Mesenchymal stem cell (in vitro differentiated cells and primary cell): Measurements from ENCODE around the gene NAPA.

Source experiments
- DNase-seq: peaks from one replicate; pipeline ENCODE4 v3.0.0-alpha.2; 2013
- H2AFZ ChIP-seq: one replicate; pipeline ENCODE4 v1.6.1; 2013; ENCODE audit warnings: low read depth, mild to moderate bottlenecking, control low read depth, inconsistent platforms, low read length, moderate library complexity
- H2AK5ac ChIP-seq: 2 replicates; pipeline ENCODE4 v1.6.1; 2013; ENCODE audit warnings: low read length, moderate library complexity, mild to moderate bottlenecking, inconsistent platforms; ENCODE audit not compliant: severe bottlenecking
- H2BK120ac ChIP-seq: one replicate; pipeline ENCODE4 v1.6.1; 2013; ENCODE audit warnings: low read depth, mild to moderate bottlenecking, inconsistent platforms, low read length, moderate library complexity
- H2BK12ac ChIP-seq, 2 experiments: one replicate each; pipeline ENCODE4 v1.6.1; 2013; ENCODE audit warnings: inconsistent platforms in 2 of 2, low read length in 2 of 2, mild to moderate bottlenecking in 2 of 2, moderate library complexity in 2 of 2, control low read depth in 1 of 2
- H2BK15ac ChIP-seq: one replicate; pipeline ENCODE4 v1.6.1; 2013; ENCODE audit warnings: mild to moderate bottlenecking, low read depth, inconsistent platforms; ENCODE audit not compliant: poor library complexity, severe bottlenecking
- H2BK5ac ChIP-seq: 2 replicates; pipeline ENCODE4 v1.6.1; 2013; ENCODE audit warnings: low read depth, mild to moderate bottlenecking, low read length, control low read depth, inconsistent platforms; ENCODE audit not compliant: poor library complexity, severe bottlenecking
- H3K14ac ChIP-seq, 2 experiments: one replicate each; pipeline ENCODE4 v1.6.1; 2013; ENCODE audit warnings: inconsistent platforms in 2 of 2, low read length in 2 of 2, control low read depth in 1 of 2, mild to moderate bottlenecking in 1 of 2, moderate library complexity in 1 of 2
- H3K18ac ChIP-seq, 2 experiments: one replicate each; pipeline ENCODE4 v1.6.1; 2013; ENCODE audit warnings: inconsistent platforms in 2 of 2, low read length in 2 of 2, control low read depth in 1 of 2, low read depth in 1 of 2, mild to moderate bottlenecking in 1 of 2
- H3K23ac ChIP-seq, 2 experiments: one replicate each; pipeline ENCODE4 v1.6.1; 2013; ENCODE audit warnings: inconsistent platforms in 2 of 2, low read length in 2 of 2, mild to moderate bottlenecking in 2 of 2, moderate library complexity in 2 of 2, control low read depth in 1 of 2
- H3K27ac ChIP-seq: 2 replicates; pipeline ENCODE4 v1.5.1; 2013; ENCODE audit warnings: mild to moderate bottlenecking, moderate library complexity, low read length, control low read depth, inconsistent platforms; ENCODE audit not compliant: poor library complexity, severe bottlenecking
- H3K27me3 ChIP-seq, 2 experiments: 2 replicates each; pipeline versions ENCODE4 v1.6.1 to v1.7.0; 2013; ENCODE audit warnings: low read length in 2 of 2, mild to moderate bottlenecking in 2 of 2, moderate library complexity in 2 of 2, control low read depth in 1 of 2, inconsistent platforms in 1 of 2; ENCODE audit not compliant: control insufficient read depth in 1 of 2, insufficient read depth in 1 of 2
- H3K36me3 ChIP-seq, 2 experiments: 2 replicates each; pipeline versions ENCODE4 v1.6.1 to v1.7.0; 2013; ENCODE audit warnings: low read length in 2 of 2, control low read depth in 1 of 2, inconsistent platforms in 1 of 2, low read depth in 1 of 2, mild to moderate bottlenecking in 1 of 2; ENCODE audit not compliant: insufficient read depth in 2 of 2, control insufficient read depth in 1 of 2
- H3K4ac ChIP-seq, 2 experiments: one replicate each; pipeline ENCODE4 v1.6.1; 2013; ENCODE audit warnings: inconsistent platforms in 2 of 2, low read length in 2 of 2, mild to moderate bottlenecking in 2 of 2, moderate library complexity in 2 of 2, control low read depth in 1 of 2, low read depth in 1 of 2
- H3K4me1 ChIP-seq: 2 replicates; pipeline ENCODE4 v1.6.1; 2013; ENCODE audit warnings: low read depth, low read length, control low read depth; ENCODE audit not compliant: control insufficient read depth, insufficient read depth
- H3K4me2 ChIP-seq: 2 replicates; pipeline ENCODE4 v1.6.1; 2013; ENCODE audit warnings: low read length, mild to moderate bottlenecking, inconsistent platforms; ENCODE audit not compliant: poor library complexity, severe bottlenecking
- H3K4me3 ChIP-seq, 2 experiments: 2 replicates each; pipeline versions ENCODE4 v1.5.1 to v1.7.0; 2013; ENCODE audit warnings: low read length in 2 of 2, mild to moderate bottlenecking in 2 of 2, control low read depth in 1 of 2, low read depth in 1 of 2; ENCODE audit not compliant: insufficient read depth in 1 of 2
- H3K79me1 ChIP-seq: replicated peaks from 2 replicates; pipeline ENCODE4 v1.6.1; 2013; ENCODE audit warnings: mild to moderate bottlenecking, control low read depth, low read length, inconsistent platforms; ENCODE audit not compliant: poor library complexity, severe bottlenecking
- H3K9ac ChIP-seq: 2 replicates; pipeline ENCODE4 v1.7.0; 2013; ENCODE audit warnings: mild to moderate bottlenecking, low read length, moderate library complexity
- H3K9me3 ChIP-seq: 2 replicates; pipeline ENCODE4 v1.7.0; 2013; ENCODE audit warnings: mild to moderate bottlenecking, low read length; ENCODE audit not compliant: control insufficient read depth
- H4K8ac ChIP-seq: one replicate; pipeline ENCODE4 v1.6.1; 2013; ENCODE audit warnings: inconsistent platforms, mild to moderate bottlenecking, low read length, moderate library complexity
- H4K91ac ChIP-seq: one replicate; pipeline ENCODE4 v1.6.1; 2013; ENCODE audit warnings: mild to moderate bottlenecking, low read length, inconsistent platforms
- WGBS: methylation state at CpG from one replicate; pipeline ENCODE4 v1.1.7; 2013; ENCODE audit warnings: mixed read lengths; 5-methylcytosine and 5-hydroxymethylcytosine counted together

NAPA gene

DNA sequence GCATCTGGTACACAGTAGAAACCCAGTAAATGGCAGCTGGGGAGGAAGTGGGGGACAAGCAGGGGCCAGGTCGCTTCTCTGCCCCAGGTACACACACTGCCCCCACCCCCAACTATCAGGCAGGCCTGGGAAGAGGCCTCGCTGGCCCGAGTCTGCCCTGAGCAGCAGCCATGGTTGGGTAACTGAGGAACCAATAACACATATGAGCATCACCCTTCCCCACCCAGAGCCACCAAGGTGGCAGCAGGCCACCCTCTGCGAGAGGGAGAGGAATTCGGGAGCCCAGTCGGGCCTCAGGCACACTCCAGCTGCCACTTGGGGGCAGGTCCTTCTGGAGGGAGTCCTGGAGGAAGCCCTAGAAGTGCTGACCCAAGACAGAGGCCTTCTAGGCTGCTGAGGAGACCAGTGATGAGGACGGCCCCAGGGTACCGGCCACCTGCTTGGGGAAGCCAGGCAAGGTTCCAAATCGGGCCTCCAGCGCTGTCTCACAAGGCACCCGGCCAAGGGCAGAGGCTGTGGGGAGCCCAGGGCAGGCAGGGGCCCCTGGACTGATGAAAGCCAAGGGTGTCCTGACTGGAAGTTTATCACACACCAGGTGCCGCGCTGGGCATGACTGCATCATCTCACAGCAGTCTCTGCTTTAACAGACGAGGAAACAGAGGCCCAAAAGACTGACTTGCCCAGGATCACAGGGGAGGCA lies 16.9 kb downstream of the NAPA start:
- H2BK120ac ChIP-seq = no peak overlapping the region
- no peak overlapping the region for H2BK12ac ChIP-seq
- no peak overlapping the region for H2BK5ac ChIP-seq
- H4K8ac ChIP-seq = no peak overlapping the region
- H3K9ac ChIP-seq = no peak overlapping the region
- H2BK15ac ChIP-seq = no peak overlapping the region
- H3K27me3 ChIP-seq = no peaks in the 10 kb centered on the region
- DNase-seq = no peak
- H2AFZ ChIP-seq = no peak overlapping the region
- H3K36me3 ChIP-seq = peaks cover 80 to 88% of the 10 kb centered on the region in 2 experiments
- no peak overlapping the region for H3K4me3 ChIP-seq
- H3K4me2 ChIP-seq = no peak overlapping the region
- H3K79me1 ChIP-seq = peaks cover 67% of the 10 kb centered on the region
- H4K91ac ChIP-seq = no peak overlapping the region
- no peak overlapping the region for H3K27ac ChIP-seq
- H3K4me1 ChIP-seq = peaks cover 4% of the 10 kb centered on the region
- no peak overlapping the region for H2AK5ac ChIP-seq
- H3K9me3 ChIP-seq = no peaks in the 10 kb centered on the region
- WGBS = 92% methylated on average over 14 of the region's 14 CpGs
- H3K4ac ChIP-seq = no peak overlapping the region
- H3K23ac ChIP-seq = no peak overlapping the region
- no peak overlapping the region for H3K14ac ChIP-seq
- no peak overlapping the region for H3K18ac ChIP-seq

DNA sequence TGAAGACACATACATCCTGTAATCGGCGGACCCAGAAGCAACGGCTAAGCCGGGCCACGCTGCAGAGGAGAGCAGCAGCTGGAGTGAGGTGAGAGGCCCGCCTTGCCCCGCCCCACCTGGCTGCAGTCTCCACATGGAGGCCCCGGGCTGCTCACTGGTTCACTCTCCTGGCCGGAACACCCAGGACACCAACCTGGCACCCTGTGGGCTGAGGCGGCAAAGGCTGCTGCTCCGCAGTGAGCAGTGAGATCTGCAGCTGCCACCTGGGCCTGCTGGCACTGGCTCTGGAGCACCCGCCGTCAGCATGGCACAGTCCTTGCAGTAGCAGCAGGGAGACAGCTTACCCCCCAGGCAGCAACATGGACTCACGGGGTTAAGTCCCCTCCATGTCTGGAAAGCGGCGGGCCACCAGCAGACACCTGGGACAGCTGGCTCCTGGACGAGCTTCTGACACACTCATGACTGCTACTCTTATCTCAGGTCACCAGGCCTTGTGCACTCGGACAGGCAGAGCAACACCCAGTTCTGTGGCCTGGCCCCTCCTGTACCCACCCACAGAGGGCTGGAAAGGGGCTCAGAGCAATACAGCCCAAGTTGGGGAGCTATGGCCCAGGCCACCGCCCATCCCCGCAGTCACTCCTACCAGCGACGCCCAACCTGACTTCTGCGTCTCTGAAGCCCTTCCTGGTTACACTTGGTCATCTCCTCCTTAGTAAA lies 17.7 kb downstream of the NAPA start:
- Histone ChIP-seq H3K14ac (no peak overlapping the region), H2BK120ac (no peak overlapping the region), H3K27ac (no peak overlapping the region), H4K91ac (no peak overlapping the region), H3K9me3 (no peaks in the 10 kb centered on the region), H3K4me2 (no peak overlapping the region), H3K27me3 (no peaks in the 10 kb centered on the region), H3K36me3 (peaks cover 75 to 91% of the 10 kb centered on the region in 2 experiments), H2BK12ac (no peak overlapping the region), H3K9ac (no peak overlapping the region), H2AK5ac (no peak overlapping the region), H3K4ac (no peak overlapping the region), H3K23ac (no peak overlapping the region), H4K8ac (no peak overlapping the region), H3K18ac (no peak overlapping the region), H3K79me1 (peaks cover 65% of the 10 kb centered on the region), H3K4me3 (no peak overlapping the region), H3K4me1 (peaks cover 6% of the 10 kb centered on the region), H2BK5ac (no peak overlapping the region), H2BK15ac (no peak overlapping the region), H2AFZ (no peak overlapping the region)
- WGBS = 94% methylated on average over 23 of the region's 23 CpGs
- DNase-seq = no peak

DNA sequence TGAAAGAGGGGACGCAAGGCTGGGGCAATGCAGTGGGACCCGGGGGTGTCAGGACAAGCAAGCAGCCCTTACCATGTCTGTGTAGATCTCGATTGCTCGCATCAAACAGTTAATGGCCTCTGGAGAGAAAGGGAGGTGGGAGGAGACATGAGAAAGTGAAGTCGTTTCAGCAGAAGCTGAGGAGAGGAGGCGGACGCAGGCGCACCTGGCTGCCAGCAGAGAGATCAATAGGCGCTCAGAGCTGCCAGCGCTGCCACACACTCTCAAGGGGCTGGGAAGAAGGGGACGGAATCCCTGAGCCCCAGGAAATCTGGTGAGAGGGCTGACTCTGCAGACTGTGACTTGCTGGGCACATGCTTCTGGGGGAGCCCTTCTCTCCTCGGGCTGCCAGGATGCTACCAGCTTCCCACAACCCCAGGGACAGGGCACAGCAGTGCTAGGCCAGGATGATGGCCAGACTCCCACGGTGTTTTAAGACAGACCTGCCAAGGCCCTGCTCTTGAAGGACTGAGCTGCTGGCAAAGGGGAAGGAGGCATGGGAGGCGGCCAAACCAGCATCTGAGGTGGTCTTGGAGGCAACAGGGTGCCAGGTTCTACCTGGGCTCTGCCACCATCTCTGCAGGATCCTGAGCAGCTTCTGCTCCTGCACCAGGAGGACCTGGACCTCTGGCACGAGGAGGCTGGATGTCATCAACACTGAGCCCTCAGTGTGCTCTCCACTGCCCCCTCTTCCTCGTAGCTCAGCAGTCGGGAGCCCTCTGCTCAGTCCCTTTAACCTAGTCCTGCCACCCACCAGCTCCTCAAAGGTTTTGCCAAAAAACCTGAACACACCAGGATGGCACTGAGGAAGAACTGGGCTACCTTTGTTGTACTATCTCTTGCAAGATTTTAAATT lies 19.1 kb downstream of the NAPA start:
- H2BK120ac ChIP-seq = no peak overlapping the region

DNA sequence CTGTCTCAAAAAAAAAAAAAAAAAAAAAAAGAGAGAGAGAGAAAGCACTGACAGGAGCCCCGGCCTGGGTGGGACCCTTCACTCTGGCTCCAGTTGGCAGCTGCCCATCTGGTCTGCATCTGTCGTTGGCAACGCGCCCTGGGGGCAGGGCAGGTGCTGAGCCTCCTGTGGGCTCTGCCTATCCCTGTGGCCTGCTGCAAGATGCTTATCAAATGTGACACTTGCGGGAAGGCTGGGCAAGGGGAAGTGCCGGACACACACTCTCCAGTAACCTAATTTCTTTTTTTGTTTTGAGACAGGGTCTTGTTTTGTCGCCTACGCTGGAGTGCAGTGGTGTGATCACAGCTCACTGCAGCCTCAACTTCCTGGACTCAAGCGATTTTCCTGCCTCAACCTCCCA lies 20.1 kb downstream of the NAPA start:
- no peak overlapping the region for H3K4me2 ChIP-seq
- H3K23ac ChIP-seq = no peak overlapping the region
- H2BK120ac ChIP-seq = no peak overlapping the region
- peaks cover 88 to 96% of the 10 kb centered on the region in 2 experiments for H3K36me3 ChIP-seq
- H4K8ac ChIP-seq = no peak overlapping the region
- no peak overlapping the region for H3K27ac ChIP-seq
- WGBS = 94% methylated on average over 8 of the region's 9 CpGs
- no peak overlapping the region for H2AK5ac ChIP-seq
- no peak for DNase-seq
- no peak overlapping the region for H4K91ac ChIP-seq
- no peak overlapping the region for H2AFZ ChIP-seq
- no peaks in the 10 kb centered on the region for H3K9me3 ChIP-seq
- H2BK5ac ChIP-seq = no peak overlapping the region
- peaks cover 9% of the 10 kb centered on the region for H3K4me1 ChIP-seq
- no peak overlapping the region for H3K14ac ChIP-seq
- H2BK12ac ChIP-seq = no peak overlapping the region
- no peak overlapping the region for H3K9ac ChIP-seq
- H3K4ac ChIP-seq = no peak overlapping the region
- H3K18ac ChIP-seq = no peak overlapping the region
- no peak overlapping the region for H3K4me3 ChIP-seq
- H2BK15ac ChIP-seq = no peak overlapping the region
- no peaks in the 10 kb centered on the region for H3K27me3 ChIP-seq
- H3K79me1 ChIP-seq = peaks cover 49% of the 10 kb centered on the region

More for the DNA sequence above, 19.1 kb downstream of the NAPA start:
- no peak overlapping the region for H3K4ac ChIP-seq
- no peak overlapping the region for H2AFZ ChIP-seq
- WGBS = 92% methylated on average over 17 of the region's 17 CpGs
- H3K4me2 ChIP-seq = no peak overlapping the region
- H3K27me3 ChIP-seq = no peaks in the 10 kb centered on the region
- H2BK12ac ChIP-seq = no peak overlapping the region
- no peak overlapping the region for H2AK5ac ChIP-seq
- no peak overlapping the region for H2BK5ac ChIP-seq
- no peak overlapping the region for H3K14ac ChIP-seq
- DNase-seq = no peak
- H2BK15ac ChIP-seq = no peak overlapping the region
- no peak overlapping the region for H3K9ac ChIP-seq
- H3K27ac ChIP-seq = no peak overlapping the region
- H3K18ac ChIP-seq = no peak overlapping the region
- no peak overlapping the region for H3K23ac ChIP-seq
- H3K4me1 ChIP-seq = peaks cover 6% of the 10 kb centered on the region
- no peak overlapping the region for H3K4me3 ChIP-seq
- peaks cover 56% of the 10 kb centered on the region for H3K79me1 ChIP-seq
- peaks cover 87 to 95% of the 10 kb centered on the region in 2 experiments for H3K36me3 ChIP-seq
- H4K8ac ChIP-seq = no peak overlapping the region
- H4K91ac ChIP-seq = no peak overlapping the region
- H3K9me3 ChIP-seq = no peaks in the 10 kb centered on the region
